Measurements from ENCODE around the gene HOXD1.

The HOXD1 gene

DNA sequence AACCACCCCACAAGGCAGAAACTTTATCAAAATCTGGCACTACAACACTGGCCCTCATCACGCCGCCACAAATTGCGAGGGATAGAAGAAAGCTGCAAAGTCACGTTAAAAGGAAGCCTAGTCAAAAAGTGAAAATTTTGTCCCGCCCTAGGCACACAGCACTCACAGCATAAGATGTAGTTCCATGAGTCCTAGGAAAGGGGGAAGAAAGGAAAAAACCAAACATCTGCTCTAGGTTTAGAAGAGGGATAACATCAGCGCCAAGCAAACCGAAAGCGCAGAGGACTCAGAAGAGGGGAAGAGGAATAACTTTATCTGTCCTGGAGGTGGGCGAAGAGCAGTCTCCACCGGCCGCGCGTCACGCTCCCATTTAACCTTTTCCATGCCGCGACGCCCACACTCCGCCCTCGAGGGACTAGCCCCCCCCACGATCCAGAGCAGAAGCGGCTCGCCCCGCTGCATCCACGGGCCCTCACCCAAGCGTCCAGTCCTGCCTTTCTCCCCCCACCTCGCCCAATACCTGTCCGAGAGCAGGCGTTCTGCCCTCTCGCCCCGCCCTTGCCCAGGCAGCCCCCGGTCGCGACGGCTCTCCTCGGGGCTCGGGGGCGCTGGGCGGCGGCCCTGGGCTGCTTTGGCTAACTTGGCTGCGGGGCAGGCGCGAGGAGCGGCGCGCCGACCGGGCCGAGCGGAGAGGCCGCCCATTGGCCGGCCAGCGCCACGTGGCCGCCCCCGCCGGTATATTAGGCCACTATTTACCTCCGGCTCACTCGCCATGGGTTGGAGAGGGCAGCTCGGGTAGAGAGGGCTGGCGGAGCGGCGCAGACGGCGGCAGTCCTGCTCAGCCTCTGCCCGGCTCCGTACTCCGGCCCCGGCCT is at the start of gene HOXD1:
TSS of gene HOXD1 (plus strand) at position 770 of the 875 bp plus-strand sequence. CDS start 134 bp downstream, outside the sequence.
- DNase-seq (ENCODE audit: extremely low read depth in 1 of 2, low read depth in 1 of 2), result no peak

DNA sequence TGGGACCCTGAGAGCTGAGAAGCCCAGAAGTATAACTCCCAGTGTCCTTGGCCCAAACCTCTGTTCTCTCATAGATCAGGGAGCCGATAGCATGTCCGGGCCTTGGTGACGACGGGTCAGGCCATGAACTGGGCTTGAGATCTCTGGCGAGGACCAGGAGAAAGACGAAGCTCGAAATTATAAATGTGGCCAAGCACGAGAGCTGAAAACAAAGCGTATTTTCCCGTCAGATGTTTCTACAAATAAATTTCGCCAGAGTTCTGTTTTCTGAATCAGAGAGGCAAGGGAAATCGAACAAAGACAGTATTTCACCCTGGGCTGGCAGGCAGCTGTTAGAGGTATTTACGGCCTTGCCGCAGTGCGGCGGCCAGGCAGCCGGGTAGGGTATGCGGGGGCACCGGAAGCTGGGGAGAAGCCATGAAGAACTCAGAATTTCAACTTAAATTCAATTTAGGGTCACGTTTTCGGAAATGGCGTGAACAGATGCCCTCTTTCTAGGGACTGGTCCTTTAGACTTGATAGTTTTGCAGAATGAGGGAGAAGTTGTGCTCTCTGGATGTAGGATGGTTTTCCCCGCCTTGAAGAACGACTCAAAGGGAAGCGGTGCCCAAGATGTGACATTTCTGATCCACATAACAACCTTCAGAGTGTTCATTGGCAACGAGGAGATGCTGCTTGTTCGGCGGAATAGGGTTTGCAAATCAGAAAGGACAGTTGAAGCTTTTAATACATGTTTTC is 49.4 kb upstream of the HOXD1 start:
- no peak for DNase-seq (ENCODE audit: extremely low read depth in 1 of 2, low read depth in 1 of 2)

DNA sequence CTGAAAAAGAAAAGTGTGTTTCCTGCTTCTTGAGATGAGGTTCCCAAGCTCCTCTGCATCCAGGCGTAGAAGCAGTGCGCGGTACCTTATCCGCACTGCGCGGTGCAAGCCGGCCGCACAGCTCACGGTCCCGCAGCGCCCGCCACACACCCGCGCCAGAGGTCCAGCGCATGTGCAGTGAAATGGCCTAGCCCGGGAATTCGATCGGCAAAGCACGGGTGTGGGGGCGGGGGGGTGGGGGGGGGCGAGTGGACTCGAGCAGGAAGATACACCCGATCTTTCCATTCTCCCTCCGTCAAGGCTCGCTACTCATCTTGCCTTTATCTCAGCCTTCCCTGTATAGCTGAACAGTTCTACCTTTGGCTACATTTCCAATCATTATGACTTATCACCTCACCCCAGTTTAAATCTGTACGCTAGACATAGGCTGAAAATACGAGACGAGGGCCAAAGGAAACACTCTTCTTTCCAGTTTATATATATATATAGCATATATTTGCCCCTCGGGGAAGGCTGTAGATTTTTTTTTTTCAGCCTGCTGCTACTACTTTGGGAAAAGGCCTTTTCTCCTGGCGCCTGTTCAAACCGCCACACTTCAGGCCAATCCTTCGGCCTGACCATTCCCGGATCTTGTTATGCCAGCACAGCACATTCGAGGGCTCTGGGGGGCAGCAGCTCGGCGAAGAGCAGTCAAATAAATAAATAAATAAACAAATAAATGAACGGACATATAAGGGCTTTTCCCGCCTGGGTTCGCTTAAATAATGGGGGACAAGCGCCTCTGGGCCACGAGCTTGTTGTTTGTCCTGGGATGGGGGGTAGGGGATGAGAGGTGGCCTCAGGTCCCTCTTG is 48.6 kb upstream of the HOXD1 start:
- DNase-seq (ENCODE audit: extremely low read depth in 1 of 2, low read depth in 1 of 2), result no peak

DNA sequence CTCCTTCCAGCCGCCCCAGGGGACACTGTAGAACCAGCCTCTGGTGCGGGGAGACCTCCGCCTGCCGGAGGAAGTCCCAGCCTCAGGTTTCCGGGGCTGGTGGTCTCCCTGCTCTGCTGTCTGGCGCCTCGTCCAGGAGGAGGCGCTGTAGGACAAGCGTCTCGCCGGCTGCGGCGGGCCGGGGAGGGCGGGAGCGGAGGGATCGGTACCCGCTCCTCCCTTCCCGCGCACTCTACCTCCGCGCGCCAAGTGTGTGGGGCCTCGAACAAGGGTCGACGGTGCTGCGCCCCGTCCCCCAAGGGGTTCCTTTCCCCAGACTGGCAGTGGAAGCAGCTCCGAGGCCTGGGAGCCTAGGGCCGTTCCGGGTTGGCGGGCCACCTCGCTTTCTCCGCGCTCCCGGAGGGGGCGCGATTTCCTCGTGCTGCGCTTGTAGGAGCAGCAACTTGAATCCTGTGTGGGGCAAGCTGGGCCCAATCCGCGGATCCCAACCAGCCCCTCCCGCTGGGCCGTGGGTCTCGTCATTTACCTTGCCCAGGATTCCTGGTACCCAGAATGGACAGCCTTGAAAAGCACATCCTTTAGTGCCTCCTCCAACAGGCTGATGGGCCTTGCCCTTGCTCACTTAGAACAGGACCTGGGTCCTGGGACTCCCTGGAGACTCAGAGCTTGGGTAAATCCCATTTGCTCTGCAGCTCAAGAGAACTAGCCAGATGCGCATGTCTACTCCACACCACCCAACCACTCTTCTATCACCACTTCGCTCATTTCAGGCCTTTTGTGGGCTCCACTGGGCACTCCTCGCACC is 47.8 kb upstream of the HOXD1 start:
- peak; percentile 38 to 47 for DNase-seq (ENCODE audit: extremely low read depth in 1 of 2, low read depth in 1 of 2)

DNA sequence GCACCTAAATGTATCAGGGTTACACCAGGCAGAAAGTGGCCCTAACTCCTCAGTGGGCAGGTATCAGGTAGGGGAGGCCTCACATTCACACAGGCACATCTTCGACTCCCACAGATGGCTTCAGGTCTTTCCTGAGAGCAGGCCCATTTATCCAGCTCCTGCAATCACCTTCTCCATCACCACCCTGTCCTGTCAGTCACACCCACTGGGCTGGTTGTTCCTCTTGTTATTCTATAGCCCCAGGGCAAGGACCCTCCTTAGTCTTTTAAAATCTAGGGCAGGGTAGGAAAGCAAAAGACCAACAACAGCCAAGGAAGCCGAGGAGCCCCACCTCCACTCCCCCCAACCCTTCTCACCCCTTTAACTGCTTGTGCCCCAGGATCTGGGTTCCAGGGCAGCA is 46.2 kb upstream of the HOXD1 start:
- DNase-seq (ENCODE audit: extremely low read depth in 1 of 2, low read depth in 1 of 2), result no peak

DNA sequence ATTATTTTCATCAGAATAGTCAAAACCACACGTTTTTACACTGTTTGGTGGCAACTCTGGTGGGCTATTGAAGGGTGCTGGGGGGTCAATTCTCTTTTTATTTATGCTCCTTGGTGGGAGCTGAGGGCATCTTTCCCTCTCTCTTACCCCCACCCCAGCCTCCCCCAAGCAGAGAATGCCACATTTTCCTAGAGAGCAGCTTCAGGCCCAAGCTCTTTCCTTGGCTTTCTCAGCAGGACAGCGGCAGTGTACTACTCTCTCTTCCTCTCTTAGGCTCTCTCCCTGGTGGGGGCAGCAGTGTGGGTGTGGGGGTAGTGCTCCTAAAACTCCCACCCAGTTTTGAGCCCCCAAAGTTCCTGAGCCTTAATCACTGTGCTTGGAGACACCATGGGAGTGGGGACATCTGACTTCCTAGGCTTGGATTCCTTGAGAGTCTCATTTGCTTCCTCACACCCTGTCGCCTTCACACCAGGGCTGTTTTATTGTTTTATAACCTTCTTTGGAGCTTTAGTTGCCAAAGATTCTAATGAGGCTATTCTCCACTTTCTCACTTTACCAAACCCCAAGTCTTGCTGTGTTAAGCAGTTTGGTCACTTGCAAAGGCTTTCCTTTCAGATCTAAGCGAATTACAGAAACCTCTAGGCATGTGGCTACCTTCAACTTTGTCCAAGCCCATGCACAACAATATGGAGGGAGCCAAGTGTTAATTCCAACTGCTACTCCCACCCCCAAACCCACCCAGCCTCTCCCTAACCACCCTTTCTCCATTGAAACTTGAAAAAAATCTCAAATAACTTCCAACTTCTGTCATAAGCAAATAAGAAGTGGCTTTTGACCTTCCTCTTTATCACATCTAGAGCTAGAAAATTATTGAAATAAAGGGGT is 43.1 kb upstream of the HOXD1 start:
- no peak for DNase-seq (ENCODE audit: extremely low read depth in 1 of 2, low read depth in 1 of 2)

DNA sequence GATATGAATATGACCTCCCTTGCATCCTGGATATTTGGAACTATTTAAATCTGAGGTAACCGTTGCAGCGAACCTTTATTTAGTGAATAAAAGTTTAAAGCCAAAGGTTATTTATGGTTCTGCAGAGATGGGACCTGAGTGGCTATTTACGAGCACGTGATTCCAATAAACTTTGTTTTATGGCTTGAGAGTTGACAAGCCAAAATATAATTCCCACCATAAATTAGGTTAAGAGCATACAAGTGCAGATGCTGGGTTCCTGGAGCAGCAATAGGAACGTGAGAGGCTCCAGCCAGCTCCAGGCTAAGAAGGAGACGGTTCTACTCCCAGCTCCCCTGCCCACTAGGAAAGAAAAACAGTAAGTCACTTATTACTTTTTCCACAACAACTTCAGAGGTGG is 42.4 kb upstream of the HOXD1 start:
- no peak for DNase-seq (ENCODE audit: extremely low read depth in 1 of 2, low read depth in 1 of 2)

DNA sequence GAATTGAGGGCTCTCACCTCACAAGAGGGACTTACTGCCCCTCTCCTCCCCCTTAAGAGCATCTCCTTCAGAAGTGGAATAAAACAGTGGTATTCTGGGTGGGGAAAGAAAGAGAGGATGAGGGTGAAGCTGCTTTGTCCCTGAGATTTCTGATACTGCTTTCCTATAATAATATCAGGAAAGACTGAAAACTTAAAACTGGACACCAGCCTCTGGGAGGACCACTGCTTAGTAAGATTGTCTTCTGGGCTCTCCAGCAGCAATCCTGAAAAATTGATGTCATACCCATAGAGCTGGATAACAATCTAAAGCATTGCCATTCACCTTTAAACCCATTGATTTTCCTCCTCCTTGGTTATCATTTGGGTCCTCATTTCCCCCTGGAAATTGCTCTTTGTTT is 41.8 kb upstream of the HOXD1 start:
- DNase-seq (ENCODE audit: extremely low read depth in 1 of 2, low read depth in 1 of 2), result no peak

DNA sequence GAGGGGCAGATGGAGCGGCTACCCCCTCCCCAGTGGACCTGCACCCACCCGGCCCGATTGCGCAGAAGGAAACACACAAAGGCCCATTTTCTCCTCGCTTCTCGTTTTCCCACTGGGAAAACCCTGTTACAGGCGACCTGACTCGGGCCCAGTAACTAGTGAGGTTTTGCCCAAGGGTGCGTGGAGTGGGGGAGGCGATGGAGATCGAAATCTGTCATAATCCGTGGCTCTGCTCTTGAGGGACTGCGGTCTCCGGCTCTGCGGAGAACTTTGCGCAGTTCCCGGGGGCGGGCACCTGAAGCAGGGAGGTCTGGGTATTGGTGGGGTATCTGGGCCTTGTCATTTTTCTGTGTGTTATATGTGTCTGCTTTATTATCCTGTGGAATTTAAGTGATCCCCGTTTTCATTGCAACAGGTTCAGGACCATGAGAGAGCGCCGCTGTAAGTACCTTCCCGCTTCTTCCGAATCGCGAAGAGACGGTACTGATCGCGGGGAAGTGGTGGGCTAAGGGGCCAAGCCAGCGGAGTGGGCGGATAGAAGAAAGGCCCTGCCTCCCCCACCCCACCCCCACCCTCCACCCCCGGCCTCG is 41.2 kb upstream of the HOXD1 start:
- no peak for DNase-seq (ENCODE audit: extremely low read depth in 1 of 2, low read depth in 1 of 2)

DNA sequence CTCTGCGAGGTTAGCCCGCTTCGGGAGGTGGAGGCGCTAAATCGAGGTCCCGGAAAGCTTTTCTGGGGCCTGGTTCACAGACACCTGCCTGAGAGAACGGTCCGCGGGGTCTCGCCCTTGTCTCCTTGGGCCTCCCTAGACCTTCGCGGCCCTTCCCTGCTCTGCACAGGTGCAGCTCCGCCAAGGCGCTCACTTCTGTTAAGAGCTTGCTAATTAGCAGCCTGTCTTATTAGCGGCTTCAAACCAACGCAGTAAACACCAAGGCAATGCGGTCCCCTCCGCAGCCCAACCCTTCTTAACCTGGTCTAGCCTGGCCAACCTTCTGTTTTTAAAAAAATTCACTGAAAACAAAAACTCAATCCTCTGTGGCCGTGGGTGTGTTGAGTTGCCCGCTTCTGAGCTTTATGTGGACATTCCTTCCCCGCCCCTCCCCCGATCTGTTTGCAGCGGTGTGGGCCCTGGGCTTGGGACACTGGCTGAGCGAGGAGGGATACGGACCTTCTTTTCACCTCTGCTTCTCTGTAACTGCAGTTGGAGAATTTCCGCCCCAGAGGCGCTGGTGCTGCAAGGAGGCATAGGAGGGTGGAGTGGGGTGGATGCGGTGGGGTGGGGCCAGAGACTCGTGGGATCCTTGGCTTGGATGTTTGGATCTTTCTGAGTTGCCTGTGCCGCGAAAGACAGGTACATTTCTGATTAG is 40.5 kb upstream of the HOXD1 start:
- no peak for DNase-seq (ENCODE audit: extremely low read depth in 1 of 2, low read depth in 1 of 2)

DNA sequence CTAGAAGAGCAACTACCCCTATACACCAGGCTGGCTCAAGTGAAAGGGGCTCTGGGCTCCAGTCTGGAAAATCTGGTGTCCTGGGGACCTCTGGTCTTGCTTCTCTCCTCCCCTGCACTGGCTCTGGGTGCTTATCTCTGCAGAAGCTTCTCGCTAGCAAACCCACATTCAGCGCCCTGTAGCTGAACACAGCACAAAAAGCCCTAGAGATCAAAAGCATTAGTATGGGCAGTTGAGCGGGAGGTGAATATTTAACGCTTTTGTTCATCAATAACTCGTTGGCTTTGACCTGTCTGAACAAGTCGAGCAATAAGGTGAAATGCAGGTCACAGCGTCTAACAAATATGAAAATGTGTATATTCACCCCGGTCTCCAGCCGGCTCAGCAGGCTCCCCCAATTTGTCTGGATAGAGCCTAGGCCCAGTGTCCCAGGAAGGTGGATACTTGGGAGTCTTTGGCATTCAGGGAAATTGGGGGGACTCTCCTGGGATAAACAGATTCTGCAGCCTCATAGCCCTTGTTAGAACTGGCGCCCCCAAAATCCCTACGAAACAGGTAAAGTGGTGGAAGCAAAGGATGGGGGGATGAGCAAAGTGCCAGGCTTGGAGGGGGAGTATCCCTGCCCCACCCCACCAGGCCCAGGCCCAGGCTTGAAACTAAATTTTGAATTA is 39.6 kb upstream of the HOXD1 start:
- no peak for DNase-seq (ENCODE audit: extremely low read depth in 1 of 2, low read depth in 1 of 2)

DNA sequence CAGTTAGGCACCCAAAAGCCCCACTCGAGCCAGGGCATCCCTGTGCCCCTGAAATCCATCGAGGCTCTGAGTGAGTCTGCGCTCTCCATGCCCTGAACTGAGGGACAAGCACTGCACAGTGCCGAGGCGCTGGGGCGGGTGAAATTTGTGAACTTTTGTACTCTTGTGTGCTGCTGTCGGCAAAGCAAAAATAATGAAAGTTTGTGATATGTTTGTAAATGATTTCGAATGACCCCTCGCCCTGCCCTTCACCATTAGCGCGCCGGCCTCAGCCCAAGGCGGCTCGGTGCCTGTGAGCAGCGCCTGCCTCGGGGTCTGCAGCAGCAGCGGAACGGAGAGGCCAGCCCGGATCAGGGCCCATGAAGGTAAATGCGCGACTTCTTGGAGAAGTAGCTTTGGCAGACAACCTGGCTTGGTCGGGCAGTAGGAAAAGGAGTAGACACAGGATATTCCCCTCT is 39.0 kb upstream of the HOXD1 start:
- no peak for DNase-seq (ENCODE audit: extremely low read depth in 1 of 2, low read depth in 1 of 2)

DNA sequence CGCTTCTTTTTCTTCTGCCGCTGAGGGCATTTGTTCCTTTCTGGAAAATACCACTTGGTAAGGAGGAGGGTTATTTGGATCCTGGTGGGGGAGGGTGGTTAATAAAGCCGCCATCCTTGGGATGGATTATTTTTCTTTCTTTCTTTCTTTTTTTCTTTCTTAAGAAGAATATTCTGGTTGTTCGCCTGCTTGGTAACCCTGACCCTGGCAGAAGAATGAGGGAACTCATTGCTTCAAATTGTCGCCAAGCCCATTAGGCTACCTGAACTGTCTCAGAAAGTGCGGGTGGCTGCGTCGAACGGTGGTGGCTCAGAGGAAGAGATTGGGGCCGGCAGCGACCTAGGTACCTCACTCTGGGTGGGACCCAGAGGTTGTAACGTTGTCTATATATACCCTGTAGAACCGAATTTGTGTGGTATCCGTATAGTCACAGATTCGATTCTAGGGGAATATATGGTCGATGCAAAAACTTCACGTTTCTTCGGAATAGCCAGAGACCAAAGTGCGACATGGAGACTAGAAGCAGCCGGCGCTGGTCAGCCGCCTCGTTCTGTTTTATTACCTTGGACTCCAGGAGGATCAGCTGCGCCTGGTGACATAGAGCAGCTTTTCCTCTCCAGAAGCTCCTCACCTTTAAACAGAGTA is 38.4 kb upstream of the HOXD1 start:
- DNase-seq (ENCODE audit: extremely low read depth in 1 of 2, low read depth in 1 of 2), result no peak

DNA sequence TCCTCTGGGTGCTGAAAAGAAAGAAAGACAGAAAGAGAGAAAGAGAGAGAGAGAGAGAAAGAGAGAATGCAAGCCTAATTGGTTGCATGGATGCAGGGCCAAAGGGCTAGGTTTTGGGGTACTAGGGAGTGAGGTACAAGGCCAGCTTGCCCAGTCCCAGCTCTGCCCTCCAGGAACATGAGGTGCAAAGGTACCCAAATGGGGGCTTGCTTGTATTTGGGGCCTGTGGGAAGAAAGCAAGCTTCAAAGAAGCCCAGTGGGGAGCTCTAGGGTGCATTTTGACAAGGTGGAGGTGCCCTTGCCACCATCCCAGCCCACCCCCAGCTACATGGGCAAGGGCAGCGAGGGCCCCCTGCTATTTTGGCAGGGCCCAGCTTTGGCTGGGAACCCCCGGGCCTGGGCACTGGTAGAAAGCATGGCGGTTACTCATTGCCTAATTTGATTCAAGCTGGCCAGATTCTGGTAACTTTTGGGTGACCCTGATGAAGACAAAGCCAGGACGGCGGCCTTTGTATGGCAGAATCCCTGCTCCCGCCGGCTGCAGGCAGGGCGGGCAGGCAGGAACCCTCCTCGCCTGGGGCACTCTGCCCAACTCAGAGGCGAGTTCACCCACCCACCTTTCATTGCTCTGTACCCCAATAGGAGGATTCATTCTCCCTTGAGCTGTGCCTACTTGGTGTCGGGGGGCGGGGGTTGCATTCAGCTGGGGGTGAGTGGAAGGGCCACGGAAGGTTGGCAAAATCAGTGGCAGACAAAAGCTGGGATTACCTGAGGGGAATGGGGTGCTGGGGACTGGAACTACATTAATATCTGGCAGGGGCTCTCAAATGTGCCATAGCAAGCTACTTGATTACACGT is 37.7 kb upstream of the HOXD1 start:
- no peak for DNase-seq (ENCODE audit: extremely low read depth in 1 of 2, low read depth in 1 of 2)

DNA sequence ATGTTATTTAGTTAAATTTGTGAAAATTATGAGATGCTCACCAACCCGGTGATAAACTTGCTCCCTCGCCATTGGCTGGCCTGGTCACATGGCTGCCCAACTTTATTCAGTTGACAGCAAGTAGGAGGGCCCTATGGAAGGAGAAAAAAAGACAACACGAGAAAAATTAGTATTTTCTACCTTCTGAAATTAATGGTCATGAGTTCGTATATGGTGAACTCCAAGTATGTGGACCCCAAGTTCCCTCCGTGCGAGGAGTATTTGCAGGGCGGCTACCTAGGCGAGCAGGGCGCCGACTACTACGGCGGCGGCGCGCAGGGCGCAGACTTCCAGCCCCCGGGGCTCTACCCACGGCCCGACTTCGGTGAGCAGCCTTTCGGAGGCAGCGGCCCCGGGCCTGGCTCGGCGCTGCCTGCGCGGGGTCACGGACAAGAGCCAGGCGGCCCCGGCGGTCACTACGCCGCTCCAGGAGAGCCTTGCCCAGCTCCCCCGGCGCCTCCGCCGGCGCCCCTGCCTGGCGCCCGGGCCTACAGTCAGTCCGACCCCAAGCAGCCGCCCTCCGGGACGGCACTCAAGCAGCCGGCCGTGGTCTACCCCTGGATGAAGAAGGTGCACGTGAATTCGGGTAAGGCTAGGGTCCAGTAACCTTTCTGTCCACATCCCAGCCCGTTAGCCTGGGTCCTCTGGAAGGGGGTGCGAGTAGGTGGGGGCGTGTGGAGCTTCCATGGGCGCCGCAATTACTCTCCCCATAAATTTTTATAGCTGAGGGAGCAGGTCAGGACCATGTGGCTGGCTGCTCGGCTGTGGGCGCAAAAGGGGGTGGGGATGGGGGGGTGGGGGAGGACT is 36.8 kb upstream of the HOXD1 start, which contains the start of gene HOXD4:
TSS of gene HOXD4 (plus strand) at position 109 of the 846 bp plus-strand sequence. CDS start at position 193, 84 bp downstream.
- DNase-seq (ENCODE audit: extremely low read depth in 1 of 2, low read depth in 1 of 2), result no peak
